Mucosa of rectum (tissue), 2 donors: ENCODE data around the gene ANTKMT.
"Not testable (repeated sequence)": the region's sequence is repeated elsewhere in the genome, so short reads cannot be mapped to it uniquely, and the experiment has no call there.

Experiments
- H3K27ac ChIP-seq, 2 donors: one replicate each; pipeline ENCODE4 v1.7.0; 2013; ENCODE audit warnings: inconsistent platforms in 2 of 2, low read depth in 2 of 2, low read length in 2 of 2
- H3K27me3 ChIP-seq, 2 donors: one replicate each; pipeline ENCODE4 v1.7.0; 2013; ENCODE audit warnings: low read length in 2 of 2; ENCODE audit not compliant: control insufficient read depth in 2 of 2, insufficient read depth in 2 of 2
- H3K36me3 ChIP-seq, 2 donors: one replicate each; pipeline ENCODE4 v1.7.0; 2013; ENCODE audit warnings: low read length in 2 of 2; ENCODE audit not compliant: control insufficient read depth in 2 of 2, insufficient read depth in 2 of 2
- H3K4me1 ChIP-seq, 2 donors: one replicate each; pipeline ENCODE4 v1.7.0; 2013; ENCODE audit warnings: low read length in 2 of 2, mild to moderate bottlenecking in 1 of 2; ENCODE audit not compliant: control insufficient read depth in 2 of 2, insufficient read depth in 2 of 2
- H3K4me3 ChIP-seq, 2 donors: one replicate each; pipeline ENCODE4 v1.7.0; 2013; ENCODE audit warnings: low read length in 2 of 2
- H3K9ac ChIP-seq, 2 donors: one replicate each; pipeline ENCODE4 v1.7.0; 2013; ENCODE audit warnings: low read length in 2 of 2, low read depth in 1 of 2, mild to moderate bottlenecking in 1 of 2
- H3K9me3 ChIP-seq, 2 donors: one replicate each; pipeline ENCODE4 v1.7.0; 2013; ENCODE audit warnings: low read length in 2 of 2; ENCODE audit not compliant: control insufficient read depth in 2 of 2
- donor health status: healthy.
- donor health status: Normal muscosa, but diverticular disease.

ANTKMT gene

GRCh38 chr16:689175-689897, 31.6 kb upstream of the ANTKMT start:
- peak overlapping the region; percentile 74 to 90 for H3K4me3 ChIP-seq
- peak overlapping the region in 1 of 2 donors; percentile 75 for H3K27ac ChIP-seq
- H3K36me3 ChIP-seq = peaks cover 0 to 3% of the 10 kb centered on the region in 2 donors
- no peaks in the 10 kb centered on the region for H3K9me3 ChIP-seq
- peaks cover 19% of the 10 kb centered on the region in 2 donors for H3K4me1 ChIP-seq
- H3K9ac ChIP-seq = peak overlapping the region; percentile 88
- H3K27me3 ChIP-seq = peaks cover 0 to 8% of the 10 kb centered on the region in 2 donors

DNA sequence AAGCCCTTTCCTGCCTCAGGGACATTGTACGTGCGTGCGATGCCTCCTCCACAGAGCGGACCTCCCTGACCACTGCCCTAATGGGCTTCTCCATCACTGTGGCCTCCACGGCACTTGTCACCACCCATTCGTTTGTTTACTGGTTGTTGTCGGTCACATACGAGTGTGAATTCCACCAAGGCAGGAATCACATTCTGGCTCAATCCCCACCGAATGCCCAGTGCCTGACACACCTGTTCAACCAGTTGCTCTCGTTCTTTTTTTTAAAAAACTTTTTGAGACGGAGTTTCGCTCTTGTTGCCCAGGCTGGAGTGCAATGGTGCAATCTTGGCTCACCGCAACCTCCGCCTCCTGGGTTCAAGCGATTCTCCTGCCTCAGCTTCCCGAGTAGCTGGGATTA, 29.7 kb upstream of the ANTKMT start:
- H3K27me3 ChIP-seq = peaks cover 2 to 12% of the 10 kb centered on the region in 2 donors
- H3K27ac ChIP-seq, H3K9ac ChIP-seq, H3K36me3 ChIP-seq, H3K9me3 ChIP-seq, H3K4me3 ChIP-seq: not testable (repeated sequence)
- H3K4me1 ChIP-seq = peaks cover 20 to 22% of the 10 kb centered on the region in 2 donors

DNA sequence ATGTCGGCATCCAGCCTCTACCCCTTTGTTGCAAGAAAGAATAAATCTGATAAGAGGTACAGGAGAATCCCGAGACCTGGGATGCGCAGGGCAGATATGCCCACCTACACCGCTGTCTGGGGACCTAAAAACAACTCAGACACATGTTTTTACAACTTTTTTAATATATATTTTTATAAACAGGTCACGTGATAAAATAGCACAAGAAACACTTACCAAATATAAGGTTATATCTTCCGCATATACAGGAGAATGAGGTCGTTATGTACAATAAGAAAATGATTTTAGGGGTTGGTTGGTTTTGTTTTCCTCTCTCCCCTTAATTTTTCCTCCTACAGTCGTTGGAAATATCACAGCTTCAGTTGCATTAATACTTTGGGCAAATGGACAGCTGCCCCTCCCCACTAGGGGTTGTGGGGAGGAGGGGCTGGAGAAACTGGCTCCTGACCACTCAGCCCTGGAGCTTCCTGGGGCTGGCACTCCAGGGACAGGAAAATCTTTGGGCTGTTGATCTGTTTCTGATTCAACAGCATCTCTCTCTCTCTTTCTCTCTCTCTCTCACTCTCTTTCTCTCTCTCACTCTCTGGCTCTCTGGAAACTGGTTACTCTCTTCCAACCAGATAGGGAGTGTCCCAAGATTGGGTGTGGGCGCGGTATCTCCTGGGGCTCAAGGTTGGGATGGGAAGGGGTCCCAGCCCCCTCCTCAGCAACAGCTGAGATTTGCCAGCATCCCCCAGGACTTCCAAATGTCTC, 28.4 kb upstream of the ANTKMT start:
- Histone ChIP-seq H3K9ac (no peak overlapping the region), H3K27me3 (peaks cover 2 to 12% of the 10 kb centered on the region in 2 donors), H3K27ac (no peak overlapping the region), H3K9me3 (no peaks in the 10 kb centered on the region), H3K36me3 (no peaks in the 10 kb centered on the region), H3K4me1 (peaks cover 20 to 23% of the 10 kb centered on the region in 2 donors), H3K4me3 (no peak overlapping the region)

- Histone ChIP-seq H3K4me1 (peaks cover 20 to 23% of the 10 kb centered on the region in 2 donors), H3K36me3 (no peaks in the 10 kb centered on the region), H3K27me3 (peaks cover 2 to 12% of the 10 kb centered on the region in 2 donors), H3K4me3 (no peak overlapping the region), H3K9me3 (no peaks in the 10 kb centered on the region), H3K27ac (no peak overlapping the region), H3K9ac (no peak overlapping the region)
These were observed 27.6 kb upstream of the ANTKMT start for GRCh38 chr16:693364-693763.

DNA sequence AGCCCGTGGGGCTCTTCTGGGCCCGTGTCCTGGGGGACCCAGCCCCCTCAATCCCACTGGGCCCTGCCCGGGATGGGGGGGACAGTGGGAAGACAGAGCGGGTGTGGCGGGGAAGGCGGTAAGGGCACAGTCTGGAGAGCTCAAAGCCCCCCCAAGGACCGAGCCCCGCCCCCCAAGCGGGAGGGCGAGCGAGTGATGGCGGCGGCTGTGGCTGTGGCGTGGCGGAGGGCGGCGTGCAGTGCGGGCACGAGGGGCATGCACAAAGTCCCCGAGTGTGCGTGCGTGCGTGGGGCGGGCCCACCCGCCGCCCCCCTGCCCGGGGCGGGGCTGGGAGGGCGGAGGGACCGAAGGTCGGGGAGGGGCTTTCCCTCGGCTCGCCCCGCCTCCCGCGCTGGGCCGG, 27.2 kb upstream of the ANTKMT start:
- H3K4me1 ChIP-seq = peaks cover 20 to 23% of the 10 kb centered on the region in 2 donors
- H3K4me3 ChIP-seq = no peak overlapping the region
- H3K27ac ChIP-seq = no peak overlapping the region
- H3K9ac ChIP-seq = no peak overlapping the region
- peaks cover 2 to 12% of the 10 kb centered on the region in 2 donors for H3K27me3 ChIP-seq
- no peaks in the 10 kb centered on the region for H3K36me3 ChIP-seq
- H3K9me3 ChIP-seq = no peaks in the 10 kb centered on the region

DNA sequence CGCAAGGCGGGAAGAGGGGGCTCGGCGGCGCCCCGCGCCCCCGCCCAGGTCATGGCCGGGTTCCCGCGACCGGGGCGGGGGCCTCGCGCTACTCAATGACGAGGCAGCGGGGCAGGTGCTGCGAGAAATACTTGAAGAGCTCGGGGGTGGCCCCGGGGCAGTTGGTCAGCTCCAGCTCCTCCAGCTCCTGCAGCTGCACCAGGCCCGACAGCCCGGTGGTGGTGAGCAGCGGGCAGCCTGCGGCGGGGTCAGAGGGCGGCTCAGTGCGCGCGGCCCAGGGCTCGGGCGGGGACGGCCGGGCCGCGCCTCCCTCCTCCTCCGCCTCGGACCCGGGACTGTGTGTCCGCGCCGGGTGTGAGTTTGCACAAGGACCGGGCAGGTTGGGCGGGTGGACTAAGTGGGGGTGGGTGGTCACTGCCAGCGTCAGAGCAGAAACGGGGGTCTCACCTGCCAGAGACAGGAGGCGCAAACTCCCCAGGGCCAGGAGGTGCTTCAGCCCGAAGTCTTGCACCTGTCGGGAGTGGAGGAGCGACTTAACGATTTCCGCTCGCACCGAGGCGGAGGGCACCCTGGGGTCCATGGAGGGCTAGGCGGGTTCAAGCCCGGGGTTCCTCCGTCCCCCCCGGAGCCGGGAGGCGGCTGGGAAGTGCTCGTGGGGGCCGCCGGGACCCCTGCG, 26.6 kb upstream of the ANTKMT start:
- no peak overlapping the region for H3K4me3 ChIP-seq

DNA sequence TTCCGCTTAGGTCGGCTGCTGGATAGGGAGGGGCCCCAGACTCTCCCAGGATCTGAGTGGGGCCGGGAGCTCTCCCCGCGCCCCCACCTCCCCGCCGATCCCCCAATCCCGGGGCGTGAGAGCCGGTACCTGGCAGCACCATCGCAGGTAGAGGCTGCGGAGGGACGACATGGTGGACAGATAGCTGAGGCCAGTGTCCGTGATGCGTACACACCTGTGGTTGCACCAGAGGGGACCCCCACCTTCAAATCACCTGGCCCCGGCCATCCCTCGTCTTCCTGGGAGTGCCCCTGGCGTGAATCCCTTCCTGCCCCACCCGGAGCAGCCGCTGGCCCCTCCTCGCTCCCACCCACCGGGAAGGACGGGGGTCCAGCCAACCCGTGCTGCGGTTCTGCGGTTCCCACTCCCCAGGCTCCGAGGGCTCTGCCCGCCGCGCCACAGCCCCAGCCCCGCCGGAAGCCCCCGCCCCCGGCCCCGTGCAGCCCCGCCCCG, 26.0 kb upstream of the ANTKMT start:
- H3K27me3 ChIP-seq = peaks cover 8 to 12% of the 10 kb centered on the region in 2 donors
- no peak overlapping the region for H3K27ac ChIP-seq
- H3K4me1 ChIP-seq = peaks cover 10 to 16% of the 10 kb centered on the region in 2 donors
- H3K36me3 ChIP-seq = no peaks in the 10 kb centered on the region
- H3K9ac ChIP-seq = no peak overlapping the region
- peak overlapping the region; percentile 50 to 57 for H3K4me3 ChIP-seq
- no peaks in the 10 kb centered on the region for H3K9me3 ChIP-seq

More for the DNA sequence above, 26.6 kb upstream of the ANTKMT start:
- Histone ChIP-seq H3K27ac (no peak overlapping the region), H3K27me3 (peaks cover 4 to 12% of the 10 kb centered on the region in 2 donors), H3K4me1 (peaks cover 15 to 21% of the 10 kb centered on the region in 2 donors), H3K9me3 (no peaks in the 10 kb centered on the region), H3K36me3 (no peaks in the 10 kb centered on the region), H3K9ac (no peak overlapping the region)

GRCh38 chr16:695355-696089, 25.4 kb upstream of the ANTKMT start:
- H3K9me3 ChIP-seq = no peaks in the 10 kb centered on the region
- no peaks in the 10 kb centered on the region for H3K36me3 ChIP-seq
- peak overlapping the region; percentile 50 to 86 for H3K27ac ChIP-seq
- peak overlapping the region; percentile 33 to 41 for H3K9ac ChIP-seq
- H3K4me1 ChIP-seq = peaks cover 10 to 16% of the 10 kb centered on the region in 2 donors
- peaks cover 8 to 14% of the 10 kb centered on the region in 2 donors for H3K27me3 ChIP-seq
- H3K4me3 ChIP-seq = peak overlapping the region; percentile 59 to 73

DNA sequence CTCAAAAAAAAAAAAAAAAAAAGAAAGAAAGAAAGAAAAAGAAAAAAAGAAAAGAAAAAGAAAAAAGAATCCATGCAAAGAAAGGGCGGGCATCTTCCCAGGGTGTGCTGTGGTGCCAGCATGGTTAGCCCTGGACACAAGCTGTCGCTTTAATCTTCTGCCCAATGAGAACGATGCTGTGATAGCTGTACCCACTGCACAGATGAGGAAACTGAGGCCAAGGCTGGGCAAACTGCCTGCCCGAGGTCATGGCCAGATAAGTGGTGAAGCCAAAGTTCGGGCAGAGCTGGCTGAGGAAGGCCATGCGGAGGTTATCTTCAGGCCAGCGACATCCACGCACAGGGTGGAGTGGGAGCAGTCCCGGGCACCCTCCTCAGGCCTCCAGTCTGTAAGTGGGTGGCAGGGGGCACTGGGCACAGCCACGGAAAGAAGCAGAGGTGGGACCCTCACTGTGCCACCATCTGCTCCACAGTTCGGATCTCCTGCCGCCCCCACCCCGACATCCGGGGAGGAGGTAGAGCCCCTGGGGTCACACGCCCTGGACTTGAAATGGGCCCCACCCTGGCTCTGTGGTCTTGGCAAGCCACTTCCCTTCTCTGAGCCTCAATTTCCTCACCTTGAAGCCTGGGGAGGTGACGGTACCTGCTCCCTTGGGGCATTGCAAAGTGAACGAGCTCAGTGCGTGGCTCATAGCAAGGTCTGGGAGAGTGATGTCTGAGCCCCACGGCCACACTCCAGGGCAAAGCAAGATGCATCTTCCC, 21.9 kb upstream of the ANTKMT start:
- H3K36me3 ChIP-seq = no peaks in the 10 kb centered on the region
- H3K9me3 ChIP-seq = no peaks in the 10 kb centered on the region
- peaks cover 29 to 40% of the 10 kb centered on the region in 2 donors for H3K27me3 ChIP-seq
- H3K4me1 ChIP-seq = peaks cover 10 to 14% of the 10 kb centered on the region in 2 donors
- no peak overlapping the region for H3K4me3 ChIP-seq
- no peak overlapping the region for H3K27ac ChIP-seq
- no peak overlapping the region for H3K9ac ChIP-seq
